Testis (tissue), 3 donors: ENCODE results near the gene DUSP21. TPM values are rescaled to one million over a fixed set of nuclear protein-coding genes. Genes with fewer than 3 reads are reported as not detected.
"Not testable (repeated sequence)": the region's sequence is repeated elsewhere in the genome, so short reads cannot be mapped to it uniquely, and the experiment has no call there.

ENCODE experiments used
- DNase-seq: peaks from one replicate; pipeline ENCODE4 v3.0.0-alpha.2; 2019
- H3K27ac ChIP-seq, 2 donors: fragments of 200-600 bp; sonication (generic); one replicate each; pipeline ENCODE4 v1.5.1; 2019
- H3K27me3 ChIP-seq: fragments of 200-600 bp; sonication (generic); one replicate; pipeline ENCODE4 v1.5.1; 2019
- H3K36me3 ChIP-seq: fragments of 200-600 bp; sonication (generic); one replicate; pipeline ENCODE4 v1.5.1; 2017; ENCODE audit warnings: low read depth; ENCODE audit errors: missing control alignments
- H3K4me1 ChIP-seq: fragments of 200-600 bp; sonication (generic); one replicate; pipeline ENCODE4 v1.5.1; 2019
- H3K4me3 ChIP-seq, 2 donors: fragments of 200-600 bp; sonication (generic); one replicate each; pipeline ENCODE4 v1.5.1; 2017 to 2019
- H3K9me3 ChIP-seq: fragments of 200-600 bp; sonication (generic); one replicate; pipeline ENCODE4 v1.5.1; 2017
- POLR2A ChIP-seq: fragments of 450-650 bp; IDR thresholded peaks from one replicate; pipeline ENCODE4 v1.6.1; 2017; ENCODE audit warnings: antibody characterized with exemption, mild to moderate bottlenecking, moderate library complexity
- WGBS, 2 donors: methylation state at CpG; one replicate each; pipeline ENCODE4 v1.1.5; 2018; 5-methylcytosine and 5-hydroxymethylcytosine counted together
- intact Hi-C: fragments of 100-400 bp; cut with DNase I; formaldehyde crosslinking; loops from one replicate; pipeline ENCODE4 v1.15.1; 2023; ENCODE audit warnings: low total_unique reads
- polyA plus RNA-seq: library from polyadenylated mRNA; stranded (reverse); fragments of 350-450 nt; fragmentation: Illumina TruSeq; extraction: RNeasy Lipid Tissue Mini Kit (QIAGEN cat#74804); gene quantifications from one replicate; pipeline ENCODE4 v1.2.3, GENCODE V29; 2014; ENCODE audit warnings: low read depth, low replicate concordance; ENCODE audit not compliant: insufficient read depth
- total RNA-seq, 2 donors: library from RNA; depleted of rRNA; stranded (reverse); fragments of >200 nt; gene quantifications; one replicate each; pipeline ENCODE4 v1.2.3, GENCODE V29; 2016
- TF ChIP-seq, protein P1 (sequence below), 3 experiments: fragments of 450-650 bp in 2 of 3; fragments of 200-600 bp in 1 of 3; sonication (generic) in 1 of 3; IDR thresholded peaks; one replicate each; pipeline ENCODE4 v1.5.1; 2016 to 2019; ENCODE audit warnings: antibody characterized with exemption in 3 of 3, mild to moderate bottlenecking in 2 of 3, moderate library complexity in 1 of 3

DUSP21 gene
- total and polyA plus RNA-seq, 3 donors from 2014 or later = 6.0 to 9.6 (median 9.2) TPM

DNA sequence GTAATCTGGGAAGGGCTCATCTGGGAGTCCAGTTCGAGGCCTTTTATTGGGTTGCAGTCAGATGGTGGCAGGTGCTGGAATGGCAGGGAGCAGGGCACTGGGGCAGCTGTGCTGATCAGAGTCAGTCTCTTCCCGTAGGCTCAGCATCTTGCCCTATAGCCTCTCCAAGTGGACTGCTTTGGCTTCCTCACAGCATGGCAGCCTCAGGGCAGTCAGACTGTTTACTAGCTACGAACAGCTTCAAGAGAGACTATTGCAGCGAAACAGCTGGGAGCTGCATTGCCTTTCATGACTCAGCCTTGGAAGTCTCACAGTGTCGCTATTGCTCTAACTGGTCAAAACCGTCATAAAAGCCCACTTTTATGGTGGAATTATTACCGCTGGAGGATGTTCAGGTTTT lies 26.8 kb upstream of the DUSP21 start:
- Histone ChIP-seq H3K36me3 (no peaks in the 10 kb centered on the region), H3K9me3 (no peaks in the 10 kb centered on the region), H3K4me1 (no peaks in the 10 kb centered on the region), H3K4me3 (no peak overlapping the region), H3K27ac (no peak overlapping the region), H3K27me3 (no peaks in the 10 kb centered on the region)
- DNase-seq = no peak
- WGBS, 2 donors = 96 to 97% methylated on average over 7 of the region's 7 CpGs
- TF ChIP-seq POLR2A = no peak
- TF ChIP-seq, protein P1, sequence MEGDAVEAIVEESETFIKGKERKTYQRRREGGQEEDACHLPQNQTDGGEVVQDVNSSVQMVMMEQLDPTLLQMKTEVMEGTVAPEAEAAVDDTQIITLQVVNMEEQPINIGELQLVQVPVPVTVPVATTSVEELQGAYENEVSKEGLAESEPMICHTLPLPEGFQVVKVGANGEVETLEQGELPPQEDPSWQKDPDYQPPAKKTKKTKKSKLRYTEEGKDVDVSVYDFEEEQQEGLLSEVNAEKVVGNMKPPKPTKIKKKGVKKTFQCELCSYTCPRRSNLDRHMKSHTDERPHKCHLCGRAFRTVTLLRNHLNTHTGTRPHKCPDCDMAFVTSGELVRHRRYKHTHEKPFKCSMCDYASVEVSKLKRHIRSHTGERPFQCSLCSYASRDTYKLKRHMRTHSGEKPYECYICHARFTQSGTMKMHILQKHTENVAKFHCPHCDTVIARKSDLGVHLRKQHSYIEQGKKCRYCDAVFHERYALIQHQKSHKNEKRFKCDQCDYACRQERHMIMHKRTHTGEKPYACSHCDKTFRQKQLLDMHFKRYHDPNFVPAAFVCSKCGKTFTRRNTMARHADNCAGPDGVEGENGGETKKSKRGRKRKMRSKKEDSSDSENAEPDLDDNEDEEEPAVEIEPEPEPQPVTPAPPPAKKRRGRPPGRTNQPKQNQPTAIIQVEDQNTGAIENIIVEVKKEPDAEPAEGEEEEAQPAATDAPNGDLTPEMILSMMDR (IDR thresholded peaks at IDR 0.05) = no peak
- intact Hi-C loops = no loop called here

DNA sequence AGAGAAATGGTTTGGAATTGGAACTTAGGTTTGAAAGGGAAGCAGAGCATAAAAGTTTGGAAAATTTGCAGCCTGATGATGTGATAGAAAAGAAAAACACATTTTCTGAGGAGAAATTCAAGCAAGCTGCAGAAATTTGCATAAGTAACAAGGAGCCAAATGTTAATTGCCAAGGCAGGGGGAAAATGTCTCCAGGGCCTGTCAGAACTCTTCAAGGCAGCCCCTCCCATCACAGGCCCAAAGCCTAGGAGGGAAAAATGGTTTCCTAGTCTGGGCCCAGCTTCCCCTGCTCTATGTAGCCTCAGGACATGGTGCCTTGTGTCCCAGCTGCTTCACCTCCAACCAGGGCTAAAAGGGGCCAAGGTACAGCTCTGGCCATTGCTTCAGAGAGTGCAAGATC lies 21.2 kb upstream of the DUSP21 start:
- TF ChIP-seq POLR2A = no peak
- TF ChIP-seq, protein P1 (IDR thresholded peaks at IDR 0.05) = no peak
- DNase-seq = no peak
- Histone ChIP-seq H3K36me3 (no peaks in the 10 kb centered on the region), H3K9me3 (no peaks in the 10 kb centered on the region), H3K27me3 (no peaks in the 10 kb centered on the region), H3K27ac (no peak overlapping the region), H3K4me1 (no peaks in the 10 kb centered on the region), H3K4me3 (no peak overlapping the region)
- intact Hi-C loops = no loop called here

DNA sequence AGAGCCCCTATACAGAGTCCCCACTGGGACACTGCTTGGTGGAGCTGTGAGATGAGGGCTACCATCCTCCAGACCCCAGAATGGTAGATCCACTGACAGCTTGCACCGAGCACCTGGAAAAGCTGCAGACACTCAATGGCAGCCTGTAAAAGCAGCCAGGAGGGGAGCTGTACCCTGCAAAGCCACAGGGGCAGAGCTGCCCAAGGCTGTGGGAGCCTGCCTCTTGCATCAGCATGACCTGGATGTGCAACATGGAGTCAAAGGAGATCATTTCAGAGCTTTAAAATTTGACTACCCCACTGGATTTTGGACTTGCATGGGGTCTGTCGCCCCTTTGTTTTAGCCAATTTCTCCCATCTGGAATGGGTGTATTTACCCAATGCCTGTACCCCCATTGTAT lies 20.6 kb upstream of the DUSP21 start:
- H3K4me1 ChIP-seq, H3K27me3 ChIP-seq, H3K36me3 ChIP-seq, H3K9me3 ChIP-seq, DNase-seq, H3K27ac ChIP-seq, intact Hi-C loops, H3K4me3 ChIP-seq: not testable (repeated sequence)
- 100% methylated on average over 1 to 2 of the region's 2 CpGs for WGBS, 2 donors

DNA sequence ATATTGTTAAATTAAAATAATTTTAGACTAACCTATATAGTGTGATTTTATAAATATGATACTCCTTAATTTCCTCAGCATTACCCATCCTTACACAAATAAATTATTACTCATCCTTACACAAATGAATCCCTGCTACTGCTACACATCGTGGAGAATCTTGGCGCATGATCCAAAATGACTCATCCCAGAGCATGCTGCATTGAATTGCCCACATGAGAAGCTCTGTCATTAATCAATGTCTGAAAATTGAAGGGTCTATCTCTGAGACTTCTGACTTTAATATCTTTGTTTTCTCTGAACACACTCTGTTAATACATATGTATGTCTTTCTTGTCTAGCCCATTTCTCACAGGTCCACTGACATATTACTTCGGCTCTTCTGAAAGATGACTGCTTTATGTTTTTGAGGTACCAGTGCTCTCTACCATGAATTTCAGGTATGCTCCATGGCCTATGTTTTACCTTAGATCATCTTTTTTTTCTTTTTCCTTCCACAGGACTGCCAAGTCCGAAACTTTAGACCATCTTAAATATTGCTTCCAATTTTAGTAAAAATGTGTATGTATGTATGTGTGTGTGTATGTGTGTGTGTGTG lies 15.7 kb upstream of the DUSP21 start:
- WGBS, 2 donors = 72 to 83% methylated on average over 4 of the region's 4 CpGs
- intact Hi-C loops = no loop called here
- no peak for TF ChIP-seq POLR2A
- TF ChIP-seq, protein P1 (IDR thresholded peaks at IDR 0.05) = no peak

DNA sequence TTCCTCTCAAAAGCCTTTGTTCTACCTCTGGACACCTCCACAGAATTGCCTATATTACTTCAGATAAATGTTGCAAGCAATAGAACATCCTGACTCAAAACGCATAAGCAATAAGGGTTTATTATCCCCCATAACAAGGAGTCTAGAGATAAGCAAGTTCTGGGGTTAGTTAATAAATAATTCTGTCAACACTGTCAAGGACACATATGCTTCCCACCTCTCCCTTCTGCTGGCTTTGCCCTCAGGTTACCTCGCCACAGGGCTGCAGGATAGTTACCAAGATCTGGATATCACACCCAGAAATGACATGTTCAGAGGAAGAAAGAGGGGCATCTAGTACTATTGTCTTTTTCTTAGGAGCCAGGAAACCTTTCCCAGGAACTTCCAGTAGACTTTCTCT lies 14.0 kb upstream of the DUSP21 start:
- Histone ChIP-seq H3K4me1 (no peaks in the 10 kb centered on the region), H3K27ac (no peak overlapping the region), H3K36me3 (no peaks in the 10 kb centered on the region), H3K4me3 (no peak overlapping the region), H3K9me3 (no peaks in the 10 kb centered on the region), H3K27me3 (no peaks in the 10 kb centered on the region)
- TF ChIP-seq POLR2A = no peak
- TF ChIP-seq, protein P1 (IDR thresholded peaks at IDR 0.05) = no peak
- intact Hi-C loops = no loop called here
- 30 to 56% methylated on average over 2 of the region's 2 CpGs for WGBS, 2 donors
- no peak for DNase-seq

More for the DNA sequence above, 15.7 kb upstream of the DUSP21 start:
- DNase-seq = no peak
- H3K4me1 ChIP-seq = no peaks in the 10 kb centered on the region
- H3K9me3 ChIP-seq = no peaks in the 10 kb centered on the region
- H3K36me3 ChIP-seq = no peaks in the 10 kb centered on the region
- H3K4me3 ChIP-seq = no peak overlapping the region
- no peaks in the 10 kb centered on the region for H3K27me3 ChIP-seq
- H3K27ac ChIP-seq = no peak overlapping the region
